DMS 273 (cell line): ENCODE measurements around the gene SGMS1.

Experiments used
- DNase-seq: peaks from one replicate; lab custom pipeline; 2025; ENCODE audit not compliant: unreplicated experiment; lab: John Stamatoyannopoulos, UW

Gene SGMS1

DNA sequence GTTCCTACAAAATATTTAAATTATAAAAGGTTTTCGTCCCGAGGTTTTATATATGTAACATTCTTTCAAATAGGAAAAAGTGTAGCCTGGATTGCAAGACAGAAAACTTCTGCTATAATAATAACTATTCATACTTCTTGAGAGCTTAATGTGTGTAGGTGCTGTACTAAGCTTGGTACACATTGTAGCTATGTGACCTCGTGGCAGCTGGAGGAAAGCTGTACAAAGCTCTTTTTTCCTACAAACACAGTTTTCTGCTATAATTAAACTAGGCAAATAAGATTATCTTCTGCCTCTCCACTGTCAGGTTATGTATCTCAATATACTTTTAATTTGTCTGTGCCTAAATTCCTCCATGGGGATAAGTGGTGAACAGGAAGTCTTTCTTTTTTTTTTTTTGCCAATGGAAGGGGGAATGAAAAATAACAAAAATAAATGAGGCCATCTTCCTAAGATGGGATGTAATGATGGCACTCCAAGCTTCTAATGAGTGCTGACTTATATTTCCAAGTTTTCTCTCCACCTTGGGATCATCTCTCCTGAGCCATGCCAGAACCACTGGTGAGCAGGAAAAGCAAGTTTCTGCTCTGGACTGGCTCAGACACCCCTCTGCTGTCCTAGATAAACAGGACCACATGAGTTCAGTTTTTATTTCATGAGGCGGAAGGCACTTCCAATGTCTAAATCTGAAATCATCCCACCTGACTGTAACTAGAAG is 9.9 kb downstream of the SGMS1 start:
- no peak for DNase-seq

DNA sequence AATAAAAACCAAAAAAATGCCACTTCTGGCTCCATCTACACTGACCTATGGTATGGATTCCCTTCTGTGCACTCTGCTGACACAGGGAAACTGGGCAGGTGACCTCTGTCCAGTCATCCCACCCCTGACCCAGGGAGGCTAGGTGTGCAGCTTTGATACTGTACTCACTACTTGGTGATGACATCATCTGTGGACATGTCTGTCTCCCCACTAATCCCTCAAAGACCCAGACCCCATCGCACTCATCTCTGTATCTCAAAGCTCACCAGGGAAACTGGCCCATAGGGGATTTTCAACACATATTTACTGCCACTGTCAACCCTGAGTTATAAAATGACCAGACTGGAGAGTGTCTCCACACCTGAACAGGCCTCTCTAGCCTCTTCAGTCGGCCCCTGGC is 10.6 kb downstream of the SGMS1 start:
- DNase-seq: no peak

DNA sequence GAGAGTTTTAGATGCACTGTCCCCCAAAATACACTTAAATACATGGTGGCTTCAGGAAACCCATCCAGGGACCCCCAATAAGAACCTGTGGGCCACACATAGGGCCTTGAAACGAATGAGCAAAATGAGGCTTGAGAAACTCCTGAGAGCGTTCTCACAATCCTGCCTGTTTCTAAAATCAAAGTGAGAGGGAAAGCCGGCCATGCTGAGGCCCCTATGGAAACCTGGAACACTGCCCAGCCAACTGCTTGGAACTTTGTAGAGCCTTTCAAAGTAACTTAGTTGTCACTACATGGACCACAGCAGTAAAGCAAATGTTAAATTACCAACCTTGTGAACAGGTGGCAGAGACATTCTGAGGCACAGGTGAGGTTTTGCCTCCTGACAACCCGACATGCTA is 13.4 kb downstream of the SGMS1 start:
- peak; percentile 72 for DNase-seq

DNA sequence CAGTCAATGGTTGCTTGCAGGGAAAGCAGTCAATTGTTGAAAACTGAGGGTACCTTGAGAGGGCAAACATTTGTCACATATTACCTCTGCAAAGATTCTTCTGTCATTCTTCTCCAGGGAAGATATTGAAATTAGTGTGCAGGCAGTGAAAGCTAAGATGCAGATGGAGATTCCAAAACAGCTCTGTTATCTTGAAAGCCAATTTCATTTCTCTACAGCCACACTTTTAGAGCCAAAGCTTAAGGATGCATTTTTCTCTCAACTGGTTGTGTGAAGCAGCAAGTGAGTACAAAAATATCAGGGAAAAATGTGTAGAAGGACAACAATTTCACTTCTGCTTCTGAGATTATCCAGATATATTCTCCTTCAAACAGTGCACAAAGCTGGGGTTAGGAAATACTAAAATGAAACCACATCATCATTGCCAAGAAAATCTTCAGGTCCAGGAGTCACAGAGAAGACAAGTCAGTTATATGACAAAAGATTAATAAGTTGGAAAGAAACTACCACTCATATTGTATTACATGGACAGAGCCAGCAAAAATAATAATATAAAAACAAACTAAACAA is 16.3 kb downstream of the SGMS1 start:
- DNase-seq: no peak

DNA sequence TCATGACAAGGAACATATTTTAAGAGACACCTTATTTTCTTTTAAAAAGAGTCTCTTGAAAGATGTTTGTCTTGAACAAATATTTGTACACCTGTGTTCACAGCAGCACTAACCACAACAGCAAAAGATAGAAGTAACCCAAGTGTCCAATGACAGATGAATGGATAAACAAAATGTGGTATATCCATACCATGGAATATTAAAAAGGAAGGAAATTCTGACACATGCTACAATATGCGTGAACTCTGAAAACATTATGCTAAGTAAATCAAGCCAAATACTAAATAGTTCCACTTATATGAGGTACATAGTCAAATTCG is 17.8 kb downstream of the SGMS1 start:
- no peak for DNase-seq

DNA sequence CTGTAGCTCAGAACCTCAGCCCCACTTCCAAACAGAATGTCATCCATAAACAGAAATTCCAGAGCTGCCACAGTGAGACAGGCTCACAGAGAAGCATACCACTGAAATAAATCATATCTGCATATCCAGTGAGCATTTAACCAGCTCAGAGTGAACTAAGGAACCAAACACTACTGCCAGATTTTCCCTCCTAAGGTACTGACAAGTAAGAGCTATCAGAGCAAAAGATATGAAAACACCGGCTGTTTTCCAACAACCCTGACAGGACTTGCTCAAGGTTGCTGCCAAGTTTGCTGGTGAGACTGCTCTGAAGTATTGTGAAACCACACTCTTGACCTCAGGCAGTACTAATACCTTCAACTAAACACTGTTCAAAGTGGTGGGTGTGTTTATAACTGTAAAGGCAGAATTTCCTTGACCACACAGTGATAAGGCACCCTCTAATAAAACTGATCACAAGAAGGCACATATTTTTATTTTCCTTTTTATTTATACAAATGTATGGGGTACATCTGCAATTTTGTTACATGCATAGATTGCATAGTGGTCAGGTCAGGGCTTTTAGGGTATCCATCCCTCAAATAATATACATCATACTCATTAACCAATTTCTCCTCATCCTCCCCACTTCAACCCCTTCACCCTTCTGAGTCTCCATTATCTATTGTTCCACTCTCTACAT is 18.3 kb downstream of the SGMS1 start:
- DNase-seq: peak; percentile 88

DNA sequence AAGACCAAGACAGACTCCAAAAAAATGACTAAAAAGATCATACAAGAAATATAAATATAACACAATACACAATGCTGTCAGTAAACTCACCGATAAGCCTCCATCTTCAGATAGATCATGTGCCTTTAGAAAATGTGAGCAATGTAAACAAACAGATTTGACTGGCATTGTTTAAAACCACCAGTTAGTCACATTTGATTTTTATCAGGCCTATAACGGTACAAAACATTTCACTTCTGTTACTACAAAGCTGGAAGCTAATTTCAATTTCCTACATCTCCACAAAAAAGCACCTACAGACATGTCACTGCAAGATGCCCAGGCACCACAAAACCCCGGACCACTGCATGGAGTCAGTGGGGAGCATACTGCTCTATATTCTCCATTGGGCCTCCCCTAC is 18.9 kb downstream of the SGMS1 start:
- no peak for DNase-seq

DNA sequence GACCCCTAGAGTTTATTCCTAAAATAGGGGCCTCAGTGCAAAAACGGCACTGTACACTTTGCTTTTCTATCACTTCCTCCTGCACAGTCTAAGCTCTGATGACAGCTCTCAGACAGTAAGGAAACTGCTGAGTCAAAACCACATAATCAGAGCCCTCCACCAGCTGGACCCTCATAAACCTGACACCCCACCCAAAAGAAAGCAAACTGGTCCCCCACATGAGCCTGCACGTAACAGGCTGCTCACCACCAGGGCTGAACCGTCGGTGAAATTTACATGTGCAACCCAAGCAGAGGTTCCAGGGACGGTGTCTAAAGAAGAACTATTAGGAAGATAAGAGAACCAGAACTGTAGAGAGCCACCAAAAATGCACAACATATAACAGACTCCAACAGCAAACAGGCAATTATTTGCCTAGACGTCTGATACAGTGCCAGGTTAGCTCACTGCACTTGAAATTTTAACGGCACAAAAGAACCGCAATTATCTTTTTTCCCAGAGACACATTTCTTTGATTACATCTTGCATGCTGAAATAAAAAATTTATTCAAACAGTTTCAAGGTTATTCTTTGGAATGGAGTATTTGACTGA is 19.6 kb downstream of the SGMS1 start:
- DNase-seq: peak; percentile 77

DNA sequence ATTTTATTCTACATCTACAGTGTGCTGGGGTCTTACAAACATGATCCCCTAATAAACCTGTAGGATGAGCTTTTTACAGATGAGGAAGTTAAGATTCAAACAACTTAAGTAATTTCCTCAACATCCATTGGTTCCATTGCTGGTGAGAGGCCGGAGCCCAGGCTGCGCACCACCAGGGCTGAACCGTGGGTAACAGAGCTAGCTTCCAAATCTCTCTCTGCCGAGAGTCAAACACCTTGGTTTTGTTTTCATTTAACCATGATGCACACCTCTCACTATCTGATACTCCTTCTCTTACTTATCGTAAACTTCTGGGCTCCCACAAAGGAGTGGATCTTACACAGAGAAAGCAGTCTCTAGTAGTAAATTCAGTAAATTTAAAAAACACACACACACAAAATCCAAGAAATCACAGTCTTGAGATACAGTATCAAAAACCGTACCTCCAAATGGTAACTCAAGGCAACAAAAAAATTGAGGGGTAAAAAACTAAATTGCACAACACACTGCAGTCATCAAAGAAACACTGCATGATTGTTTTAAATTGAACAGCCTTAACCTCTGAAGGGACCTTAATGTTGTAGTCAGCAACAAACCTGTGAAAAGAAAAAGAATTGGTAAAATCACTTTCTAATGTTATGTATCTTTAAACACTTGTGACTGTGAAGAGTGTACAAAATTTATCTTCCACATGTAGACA is 20.5 kb downstream of the SGMS1 start:
- no peak for DNase-seq

DNA sequence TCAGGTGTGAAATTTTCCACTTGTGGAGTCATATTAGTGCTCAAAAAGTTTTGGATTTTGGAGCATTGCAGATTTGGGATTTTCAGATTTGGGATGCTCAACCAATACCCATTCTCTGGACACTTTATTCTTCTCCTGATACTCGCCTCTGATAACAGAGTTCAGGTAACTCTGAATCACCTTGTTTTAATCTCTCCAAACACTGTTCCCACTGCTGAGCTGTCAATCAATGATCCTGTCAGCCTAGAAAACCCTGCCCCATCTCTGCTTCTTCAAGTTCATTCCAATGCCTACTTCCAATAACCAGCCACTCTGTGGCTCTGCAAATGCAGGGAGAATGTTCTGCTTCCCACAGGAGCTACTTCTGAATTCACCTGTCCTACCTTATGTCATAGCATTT is 21.8 kb downstream of the SGMS1 start:
- no peak for DNase-seq

DNA sequence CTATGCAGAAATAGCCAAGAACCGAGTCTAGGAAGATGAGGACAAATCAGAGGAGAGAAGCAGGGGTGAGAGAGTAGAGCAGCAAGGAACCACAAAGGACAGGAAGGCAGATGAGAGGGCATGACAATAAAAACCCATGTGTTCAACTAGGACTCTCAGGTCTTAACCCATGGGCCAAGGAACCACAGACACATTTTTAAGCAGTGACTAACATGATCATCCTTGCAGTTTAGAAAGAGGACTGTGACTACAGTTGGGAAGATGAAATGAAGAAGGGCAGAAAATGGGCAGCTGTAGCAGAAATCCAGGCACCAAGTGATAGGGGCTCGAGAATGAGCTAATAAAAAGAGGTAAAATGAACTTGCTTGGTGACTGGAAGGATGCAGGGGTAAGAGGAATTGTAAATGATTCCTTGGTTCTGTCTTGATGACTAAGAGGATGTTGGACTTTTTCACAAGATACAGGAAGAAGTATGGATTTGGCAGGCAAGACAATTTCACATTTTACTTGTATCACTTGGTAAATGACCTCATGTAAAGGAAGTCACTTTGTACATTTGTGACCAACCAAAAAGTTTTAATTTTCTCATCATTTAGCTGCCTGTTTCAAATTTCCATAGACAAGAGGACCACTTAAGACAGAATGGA is 22.8 kb downstream of the SGMS1 start:
- no peak for DNase-seq

DNA sequence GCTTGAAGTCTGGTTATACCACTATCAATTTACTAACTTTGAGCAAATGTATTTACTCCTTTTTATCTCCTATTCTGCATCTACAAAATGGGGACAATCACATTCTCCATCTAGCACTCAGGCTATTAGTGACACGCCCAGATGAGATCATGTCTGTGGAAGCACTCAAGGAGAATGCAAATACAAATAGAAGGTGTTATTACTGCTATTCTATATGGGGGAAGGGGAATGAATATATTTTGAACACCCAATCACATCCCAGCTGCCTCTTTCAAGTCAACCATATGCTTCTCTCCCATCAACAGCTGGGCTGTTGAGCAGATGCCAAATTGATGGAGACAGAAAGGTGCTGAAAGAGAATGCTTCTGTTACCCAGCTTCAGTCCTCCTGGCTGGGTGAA is 23.5 kb downstream of the SGMS1 start:
- DNase-seq: peak; percentile 94

DNA sequence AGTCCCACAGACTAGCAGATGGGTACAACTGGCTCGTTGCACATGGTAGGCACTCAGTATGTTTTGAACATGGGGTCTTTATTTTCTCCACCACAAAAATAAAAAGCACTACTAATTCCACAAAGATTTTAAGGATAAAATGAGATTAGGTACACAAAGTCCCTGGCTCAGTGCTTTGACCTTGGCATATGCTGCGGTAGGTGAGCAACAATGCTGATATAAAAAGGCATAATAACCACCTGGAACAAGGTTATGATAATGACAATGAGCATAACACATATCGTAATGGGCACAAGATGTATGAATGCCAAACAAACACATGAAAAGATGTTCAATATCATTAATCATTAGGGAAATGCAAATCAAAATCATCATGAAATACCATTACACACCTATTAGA is 26.9 kb downstream of the SGMS1 start:
- no peak for DNase-seq

DNA sequence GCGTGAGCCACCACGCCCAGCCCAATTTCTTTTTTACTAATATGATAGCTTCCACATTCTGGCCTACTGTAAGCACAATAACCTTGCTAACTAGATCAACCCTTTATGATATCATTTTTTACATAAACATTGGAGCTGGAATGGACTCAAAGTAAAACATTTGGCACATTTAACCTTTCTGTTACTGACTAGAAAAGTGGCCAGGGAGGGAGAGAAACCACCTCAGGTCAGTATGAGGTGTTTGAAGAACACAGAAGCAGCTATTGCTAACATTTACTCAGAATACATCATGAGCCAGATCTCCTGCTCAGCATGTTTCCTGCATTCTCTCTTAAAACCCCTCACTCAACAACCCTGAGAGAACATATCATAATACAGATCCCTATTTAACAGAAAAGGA is 27.3 kb downstream of the SGMS1 start:
- DNase-seq: no peak

DNA sequence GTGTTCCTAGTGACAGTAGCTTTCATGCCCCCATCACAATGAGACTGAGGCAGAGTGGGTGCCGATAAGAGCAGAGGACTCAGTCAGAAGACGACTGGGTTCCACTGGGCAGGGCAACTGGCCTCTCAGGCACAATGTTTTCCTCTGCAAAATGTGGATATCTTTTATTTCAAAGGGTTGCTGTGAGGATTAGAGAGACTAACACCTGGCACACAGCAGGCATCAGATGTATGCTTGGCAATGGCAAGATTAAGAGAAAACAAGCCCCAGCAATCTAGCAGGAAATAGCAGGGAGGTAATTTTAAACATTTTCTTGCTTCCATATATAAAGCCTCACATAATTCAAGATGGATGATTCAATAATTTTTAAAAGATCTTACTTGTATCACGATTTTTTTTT is 28.0 kb downstream of the SGMS1 start:
- peak; percentile 40 for DNase-seq

DNA sequence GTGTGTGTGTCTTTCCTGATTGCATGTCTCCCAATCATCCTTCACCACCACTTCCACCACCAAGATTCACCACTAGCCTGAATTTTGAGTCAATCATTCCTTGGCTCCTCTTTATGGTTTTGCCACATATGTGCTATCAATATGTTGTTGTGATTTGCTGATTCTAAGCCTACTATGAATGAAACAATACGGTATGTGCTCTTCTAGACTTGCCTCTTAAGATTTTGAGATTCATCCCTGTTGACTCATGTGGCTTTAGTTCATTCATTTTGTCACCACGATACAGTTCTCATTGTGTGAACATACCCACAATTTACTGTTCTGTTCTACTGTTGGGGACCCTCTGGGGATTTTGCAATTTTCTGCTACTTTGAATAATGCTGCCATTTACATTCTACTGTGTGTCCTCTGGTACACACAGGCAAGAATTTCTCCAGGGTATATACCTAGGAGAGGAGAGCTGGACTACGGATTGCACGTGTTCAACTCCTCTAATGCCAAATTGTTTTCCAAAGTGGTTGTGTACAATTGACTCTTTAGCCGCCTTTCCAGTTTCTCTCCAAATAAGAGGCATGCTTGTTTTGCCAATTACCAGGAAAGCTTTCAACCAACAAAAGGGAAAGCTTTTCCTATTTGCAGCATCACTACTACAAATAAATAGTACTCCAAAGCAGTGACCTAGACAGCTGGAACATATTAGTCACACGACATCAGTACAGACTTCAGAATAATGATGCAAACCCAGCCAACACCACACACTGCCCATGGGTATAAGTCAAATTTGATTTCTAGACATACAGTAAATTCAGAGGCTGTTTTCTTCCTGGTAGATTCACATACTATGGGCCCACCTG is 30.0 kb downstream of the SGMS1 start:
- peak; percentile 29 for DNase-seq

DNA sequence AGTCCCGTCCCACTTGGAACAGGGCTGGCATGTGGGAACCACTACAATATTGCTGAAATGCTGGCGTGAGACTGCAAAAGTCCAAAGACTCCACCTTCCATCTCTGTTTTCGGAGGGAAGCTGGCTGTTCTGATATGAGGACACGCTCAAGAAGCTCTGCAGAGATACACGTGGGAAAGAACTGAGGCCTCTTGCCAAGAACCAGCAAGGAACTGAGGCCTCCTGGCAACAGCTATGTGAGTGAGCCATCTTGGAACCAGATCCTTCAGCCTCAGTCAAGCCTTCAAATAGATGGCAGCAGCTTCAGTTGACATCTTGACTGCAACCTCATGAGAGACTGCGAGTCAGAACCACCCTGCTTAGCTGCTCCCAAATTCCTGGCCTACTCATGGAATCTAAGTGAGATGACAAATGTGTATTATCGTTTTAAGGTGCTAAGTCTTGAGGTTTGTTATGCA is 30.8 kb downstream of the SGMS1 start:
- no peak for DNase-seq

DNA sequence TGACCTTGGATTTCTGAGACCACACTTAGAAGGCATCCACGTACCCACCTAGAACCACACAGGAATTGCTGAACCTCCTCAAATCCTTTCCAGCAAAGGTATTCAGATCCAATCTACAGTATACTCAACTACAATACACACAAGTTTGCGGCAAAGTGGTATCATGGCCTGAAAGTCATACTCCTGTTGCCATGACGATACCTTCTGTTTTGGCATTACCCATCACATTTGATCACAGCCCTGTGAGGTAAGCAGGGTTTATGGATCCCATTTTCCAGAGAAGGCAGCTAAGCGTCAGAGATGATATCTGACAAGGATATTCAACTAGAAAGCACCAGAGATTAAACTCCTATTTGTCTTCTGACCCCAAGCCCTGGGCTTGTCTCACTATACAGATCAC is 32.8 kb downstream of the SGMS1 start:
- DNase-seq: no peak

DNA sequence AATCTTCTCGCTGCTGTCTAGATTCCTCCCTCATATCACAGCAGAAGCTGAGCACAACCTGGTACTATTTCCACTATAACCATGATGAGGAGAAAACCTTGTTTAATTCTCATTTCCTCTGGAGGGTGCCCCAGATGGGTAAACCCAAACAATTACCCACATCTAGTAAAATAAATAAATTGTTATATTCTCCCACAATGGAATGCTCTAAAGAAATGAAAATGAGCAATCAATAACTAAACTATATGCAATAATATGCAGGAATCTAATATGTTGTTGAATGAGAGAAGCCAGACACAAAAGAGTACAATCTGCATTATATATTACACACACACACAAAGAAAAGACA is 37.0 kb downstream of the SGMS1 start:
- no peak for DNase-seq
